Measurements from ENCODE around the gene LRRC63. TPM values are rescaled to one million over a fixed set of nuclear protein-coding genes. Genes with fewer than 3 reads are reported as not detected.

Gene LRRC63
- total and polyA plus RNA-seq, 3 experiments from 2014 or later = 0.55 TPM; not detected in 1

GRCh38 chr13:46313024-46313423 is 101.3 kb downstream of the LRRC63 start:
- Histone ChIP-seq H3K9me3 (ENCODE audit: low read length) (no peaks in the 10 kb centered on the region), H3K4me1 (ENCODE audit: insufficient read depth, low read length) (peaks cover 6% of the 10 kb centered on the region), H3K4me3 (ENCODE audit: low read length) (no peak overlapping the region), H3K27me3 (ENCODE audit: insufficient read depth, low read length, poor library complexity, severe bottlenecking) (no peaks in the 10 kb centered on the region), H3K27ac (ENCODE audit: low read depth, low read length) (no peak overlapping the region), H3K36me3 (ENCODE audit: insufficient read depth, low read length) (no peaks in the 10 kb centered on the region)
- Mint-ChIP-seq H3K4me3 (peak overlapping the region in 1 of 7 donors; percentile 74), H3K4me1 (peaks cover 20 to 22% (median 21%) of the 10 kb centered on the region in 3 donors), H3K27ac (peak overlapping the region in 6 of 8 donors; percentile 80 to 99 (median 90)), H3K27me3 (peaks cover 0 to 1% of the 10 kb centered on the region in 2 donors), H3K36me3 (peaks cover 2 to 15% (median 4%) of the 10 kb centered on the region in 3 donors), H3K9me3 (no peaks in the 10 kb centered on the region)
- ChIA-PET POLR2A (interaction anchor here (0.9 kb wide), 1 partner anchor 17 kb away, joined by 4 read pairs; no protein-coding TSS in a partner anchor), CTCF (interaction anchor here (1.2 to 1.6 kb wide), 3 partner anchors 8 to 153 kb away, joined by 4 to 5 read pairs (median 4); no protein-coding TSS in a partner anchor)
- DNase-seq = no peak

GRCh38 chr13:46313432-46314257 is 101.9 kb downstream of the LRRC63 start:
- Histone ChIP-seq H3K4me1 (ENCODE audit: insufficient read depth, low read length) (peaks cover 6% of the 10 kb centered on the region), H3K27ac (ENCODE audit: low read depth, low read length) (peak overlapping the region; percentile 55), H3K9me3 (ENCODE audit: low read length) (no peaks in the 10 kb centered on the region), H3K27me3 (ENCODE audit: insufficient read depth, low read length, poor library complexity, severe bottlenecking) (no peaks in the 10 kb centered on the region), H3K36me3 (ENCODE audit: insufficient read depth, low read length) (no peaks in the 10 kb centered on the region), H3K4me3 (ENCODE audit: low read length) (peak overlapping the region; percentile 33)
- H3K27ac Mint-ChIP-seq = peak overlapping the region; percentile 89 to 99 (median 97)
- peak in 1 of 5 donors; percentile 12 for DNase-seq
- H3K27me3 Mint-ChIP-seq = peaks cover 0 to 1% of the 10 kb centered on the region in 2 donors
- ChIA-PET POLR2A (interaction anchor here (0.6 to 0.9 kb wide), 3 partner anchors 18 to 141 kb away, joined by 3 to 12 read pairs (median 4); no protein-coding TSS in a partner anchor), CTCF (interaction anchor here (1.2 to 1.4 kb wide), 3 partner anchors 8 to 24 kb away, joined by 4 to 6 read pairs (median 5); no protein-coding TSS in a partner anchor)
- no peaks in the 10 kb centered on the region for H3K9me3 Mint-ChIP-seq
- peaks cover 2 to 15% (median 4%) of the 10 kb centered on the region in 3 donors for H3K36me3 Mint-ChIP-seq
- H3K4me3 Mint-ChIP-seq = peak overlapping the region; percentile 14 to 85 (median 74)
- peaks cover 21 to 26% (median 24%) of the 10 kb centered on the region in 3 donors for H3K4me1 Mint-ChIP-seq

- peak overlapping the region in 1 of 8 donors; percentile 37 for H3K27ac Mint-ChIP-seq
- Histone ChIP-seq H3K9me3 (ENCODE audit: low read length) (no peaks in the 10 kb centered on the region), H3K36me3 (ENCODE audit: insufficient read depth, low read length) (no peaks in the 10 kb centered on the region), H3K27me3 (ENCODE audit: insufficient read depth, low read length, poor library complexity, severe bottlenecking) (no peaks in the 10 kb centered on the region), H3K4me3 (ENCODE audit: low read length) (no peak overlapping the region), H3K27ac (ENCODE audit: low read depth, low read length) (no peak overlapping the region), H3K4me1 (ENCODE audit: insufficient read depth, low read length) (peaks cover 6% of the 10 kb centered on the region)
- ChIA-PET CTCF (interaction anchor here (1.2 to 1.4 kb wide), 2 partner anchors 17 to 25 kb away, joined by 4 to 6 read pairs; no protein-coding TSS in a partner anchor), POLR2A (no interaction called here)
- H3K4me1 Mint-ChIP-seq = peaks cover 28 to 35% (median 29%) of the 10 kb centered on the region in 3 donors
- no peaks in the 10 kb centered on the region for H3K9me3 Mint-ChIP-seq
- peaks cover 0 to 1% of the 10 kb centered on the region in 2 donors for H3K27me3 Mint-ChIP-seq
- DNase-seq = no peak
- peaks cover under 1 to 15% (median 4%) of the 10 kb centered on the region in 3 donors for H3K36me3 Mint-ChIP-seq
- no peak overlapping the region for H3K4me3 Mint-ChIP-seq
Observed at GRCh38 chr13:46314587-46314986, 102.9 kb downstream of the LRRC63 start.

GRCh38 chr13:46315036-46315435 is 103.3 kb downstream of the LRRC63 start:
- CTCF ChIA-PET = interaction anchor here (1.4 kb wide), 1 partner anchor 17 kb away, joined by 6 read pairs; no protein-coding TSS in a partner anchor
- H3K9me3 ChIP-seq (ENCODE audit: low read length) = no peaks in the 10 kb centered on the region
- POLR2A ChIA-PET = no interaction called here
- Mint-ChIP-seq H3K27ac (peak overlapping the region in 3 of 8 donors; percentile 6 to 84 (median 48)), H3K27me3 (peaks cover 0 to 1% of the 10 kb centered on the region in 2 donors), H3K4me3 (no peak overlapping the region), H3K4me1 (peaks cover 28 to 35% (median 29%) of the 10 kb centered on the region in 3 donors), H3K36me3 (peaks cover 0 to 15% (median 4%) of the 10 kb centered on the region in 3 donors), H3K9me3 (no peaks in the 10 kb centered on the region)
- no peak overlapping the region for H3K27ac ChIP-seq (ENCODE audit: low read depth, low read length)
- peaks cover 6% of the 10 kb centered on the region for H3K4me1 ChIP-seq (ENCODE audit: insufficient read depth, low read length)
- no peaks in the 10 kb centered on the region for H3K36me3 ChIP-seq (ENCODE audit: insufficient read depth, low read length)
- H3K27me3 ChIP-seq (ENCODE audit: insufficient read depth, low read length, poor library complexity, severe bottlenecking) = no peaks in the 10 kb centered on the region
- no peak overlapping the region for H3K4me3 ChIP-seq (ENCODE audit: low read length)
- DNase-seq = no peak

- ChIA-PET CTCF (interaction anchor here (1.1 kb wide), 1 partner anchor 19 kb away, joined by 3 read pairs; no protein-coding TSS in a partner anchor), POLR2A (no interaction called here)
- H3K27ac Mint-ChIP-seq = peak overlapping the region in 4 of 8 donors; percentile 6 to 84 (median 30)
- peaks cover 0 to 15% (median 4%) of the 10 kb centered on the region in 3 donors for H3K36me3 Mint-ChIP-seq
- H3K4me3 Mint-ChIP-seq = no peak overlapping the region
- H3K27me3 Mint-ChIP-seq = peaks cover 0 to 1% of the 10 kb centered on the region in 2 donors
- peaks cover 30 to 39% (median 33%) of the 10 kb centered on the region in 3 donors for H3K4me1 Mint-ChIP-seq
- H3K9me3 ChIP-seq (ENCODE audit: low read length) = no peaks in the 10 kb centered on the region
- peaks cover 8% of the 10 kb centered on the region for H3K4me1 ChIP-seq (ENCODE audit: insufficient read depth, low read length)
- no peaks in the 10 kb centered on the region for H3K27me3 ChIP-seq (ENCODE audit: insufficient read depth, low read length, poor library complexity, severe bottlenecking)
- no peak overlapping the region for H3K4me3 ChIP-seq (ENCODE audit: low read length)
- DNase-seq = no peak
- no peaks in the 10 kb centered on the region for H3K36me3 ChIP-seq (ENCODE audit: insufficient read depth, low read length)
- no peaks in the 10 kb centered on the region for H3K9me3 Mint-ChIP-seq
- H3K27ac ChIP-seq (ENCODE audit: low read depth, low read length) = no peak overlapping the region
Observed at GRCh38 chr13:46315491-46316075, 103.9 kb downstream of the LRRC63 start.

GRCh38 chr13:46317120-46317519 is 105.4 kb downstream of the LRRC63 start:
- H3K27me3 ChIP-seq (ENCODE audit: insufficient read depth, low read length, poor library complexity, severe bottlenecking) = no peaks in the 10 kb centered on the region
- no peak overlapping the region for H3K27ac ChIP-seq (ENCODE audit: low read depth, low read length)
- no peak overlapping the region for H3K4me3 ChIP-seq (ENCODE audit: low read length)
- H3K4me1 ChIP-seq (ENCODE audit: insufficient read depth, low read length) = peaks cover 18% of the 10 kb centered on the region
- Mint-ChIP-seq H3K36me3 (peaks cover 0 to 11% (median 4%) of the 10 kb centered on the region in 3 donors), H3K9me3 (no peaks in the 10 kb centered on the region), H3K4me1 (peaks cover 44 to 51% (median 45%) of the 10 kb centered on the region in 3 donors), H3K4me3 (peak overlapping the region in 1 of 7 donors; percentile 65), H3K27me3 (peaks cover 0 to 1% of the 10 kb centered on the region in 2 donors), H3K27ac (peak overlapping the region in 1 of 8 donors; percentile 54)
- H3K36me3 ChIP-seq (ENCODE audit: insufficient read depth, low read length) = no peaks in the 10 kb centered on the region
- no peaks in the 10 kb centered on the region for H3K9me3 ChIP-seq (ENCODE audit: low read length)
- POLR2A ChIA-PET = no interaction called here
- CTCF ChIA-PET = no interaction called here
- DNase-seq = no peak

GRCh38 chr13:46318986-46319385 is 107.3 kb downstream of the LRRC63 start:
- H3K9me3 ChIP-seq (ENCODE audit: low read length) = no peaks in the 10 kb centered on the region
- POLR2A ChIA-PET = no interaction called here
- H3K4me1 Mint-ChIP-seq = peaks cover 32 to 41% (median 33%) of the 10 kb centered on the region in 3 donors
- peak overlapping the region in 6 of 8 donors; percentile 1 to 75 (median 34) for H3K27ac Mint-ChIP-seq
- peaks cover 0 to 1% of the 10 kb centered on the region in 2 donors for H3K27me3 Mint-ChIP-seq
- no peak overlapping the region for H3K4me3 ChIP-seq (ENCODE audit: low read length)
- H3K27ac ChIP-seq (ENCODE audit: low read depth, low read length) = no peak overlapping the region
- CTCF ChIA-PET = interaction anchor here (1.3 to 3.9 kb wide), 3 partner anchors 159 to 192 kb away, joined by 3 to 28 read pairs (median 4); no protein-coding TSS in a partner anchor
- H3K36me3 ChIP-seq (ENCODE audit: insufficient read depth, low read length) = no peaks in the 10 kb centered on the region
- peaks cover 12% of the 10 kb centered on the region for H3K4me1 ChIP-seq (ENCODE audit: insufficient read depth, low read length)
- peak overlapping the region in 2 of 7 donors; percentile 11 to 21 for H3K4me3 Mint-ChIP-seq
- H3K36me3 Mint-ChIP-seq = peaks cover 0 to 7% (median 4%) of the 10 kb centered on the region in 3 donors
- no peaks in the 10 kb centered on the region for H3K27me3 ChIP-seq (ENCODE audit: insufficient read depth, low read length, poor library complexity, severe bottlenecking)
- no peaks in the 10 kb centered on the region for H3K9me3 Mint-ChIP-seq
- no peak for DNase-seq

Measured in CD8-positive, alpha-beta memory T cell (primary cell).